NCI-H1417 treated with DMSO at 0.1 percent for 48 hours (cell line): ENCODE results near the gene NDST4.
"Not testable (repeated sequence)": the region's sequence is repeated elsewhere in the genome, so short reads cannot be mapped to it uniquely, and the experiment has no call there.

Experiments
- DNase-seq: peaks from one replicate; lab custom pipeline; 2025; lab: John Stamatoyannopoulos, UW

The NDST4 gene

GRCh38 chr4:115054836-115055235 is 58.6 kb downstream of the NDST4 start:
- no peak for DNase-seq

GRCh38 chr4:115053313-115053712 is 60.1 kb downstream of the NDST4 start:
- DNase-seq, result no peak

GRCh38 chr4:115042496-115042895 is 70.9 kb downstream of the NDST4 start:
- no peak for DNase-seq

GRCh38 chr4:115030281-115030680 is 83.1 kb downstream of the NDST4 start:
- DNase-seq, result no peak

- DNase-seq, result no peak
Observed at GRCh38 chr4:115028682-115029410, 84.6 kb downstream of the NDST4 start.

- no peak for DNase-seq
Observed at GRCh38 chr4:114999880-115000279, 113.5 kb downstream of the NDST4 start.

GRCh38 chr4:114998316-114998715 is 115.1 kb downstream of the NDST4 start:
- DNase-seq, result no peak

- DNase-seq, result no peak
Observed at GRCh38 chr4:114997576-114998247, 115.7 kb downstream of the NDST4 start.

GRCh38 chr4:114986133-114986532 is 127.3 kb downstream of the NDST4 start:
- DNase-seq, result no peak

- DNase-seq, result no peak
Observed at GRCh38 chr4:114980932-114981708, 132.3 kb downstream of the NDST4 start.

GRCh38 chr4:114980399-114980798 is 133.0 kb downstream of the NDST4 start:
- DNase-seq, result not testable (repeated sequence)

- no peak for DNase-seq
Observed at GRCh38 chr4:114976901-114977300, 136.5 kb downstream of the NDST4 start.

GRCh38 chr4:114964026-114964425 is 149.4 kb downstream of the NDST4 start:
- DNase-seq, result no peak

- DNase-seq, result no peak
Observed at GRCh38 chr4:114945616-114946015, 167.8 kb downstream of the NDST4 start.

GRCh38 chr4:114941503-114941902 is 171.9 kb downstream of the NDST4 start:
- no peak for DNase-seq

GRCh38 chr4:114927881-114928280 is 185.5 kb downstream of the NDST4 start:
- DNase-seq, result no peak

- DNase-seq, result no peak
Observed at GRCh38 chr4:114926583-114926982, 186.8 kb downstream of the NDST4 start.

- DNase-seq, result no peak
Observed at GRCh38 chr4:114924311-114924710, 189.1 kb downstream of the NDST4 start.

- DNase-seq, result no peak
Observed at GRCh38 chr4:114922592-114922933, 190.9 kb downstream of the NDST4 start.

- DNase-seq, result no peak
Observed at GRCh38 chr4:114921790-114922591, 191.4 kb downstream of the NDST4 start.

GRCh38 chr4:114921191-114921590 is 192.2 kb downstream of the NDST4 start:
- no peak for DNase-seq

- DNase-seq, result no peak
Observed at GRCh38 chr4:114911111-114911510, 202.3 kb downstream of the NDST4 start.
